Left lung (tissue), 10 donors: ENCODE results near the gene UNC93A. TPM values are rescaled to one million over a fixed set of nuclear protein-coding genes. Genes with fewer than 3 reads are reported as not detected.
A peak's percentile ranks its signal among the peaks of the same experiment; 100 is the strongest.

Experiments used
- ATAC-seq: fragments of 200-7000 bp; cut with Tn5 transposase; one replicate; pipeline ENCODE4 v1.9.1; 2020; ENCODE audit warnings: moderate library complexity
- DNase-seq, 4 donors: peaks; one replicate each; pipeline ENCODE4 v3.0.0-alpha.2; 2013 to 2020
- H3K27ac ChIP-seq, 2 donors: fragments of 200-600 bp; sonication (generic) in 1 of 2; one replicate each; pipeline versions ENCODE4 v1.5.0 to v1.8.0; 2020 to 2021
- H3K27me3 ChIP-seq, 2 donors: fragments of 200-600 bp; sonication (generic) in 1 of 2; one replicate each; pipeline versions ENCODE4 v1.5.0 to v1.8.0; 2020 to 2021
- H3K36me3 ChIP-seq, 2 donors: fragments of 200-600 bp; sonication (generic) in 1 of 2; one replicate each; pipeline versions ENCODE4 v1.5.0 to v1.8.0; 2020 to 2021
- H3K4me1 ChIP-seq, 2 donors: fragments of 200-600 bp; one replicate each; pipeline ENCODE4 v1.8.0; 2021
- H3K4me3 ChIP-seq, 2 donors: fragments of 200-600 bp; sonication (generic) in 1 of 2; one replicate each; pipeline versions ENCODE4 v1.5.0 to v1.8.0; 2020 to 2021; ENCODE audit warnings: mild to moderate bottlenecking in 1 of 2
- H3K9me3 ChIP-seq, 2 donors: fragments of 200-600 bp; sonication (generic) in 1 of 2; one replicate each; pipeline versions ENCODE4 v1.5.0 to v1.8.0; 2020 to 2021
- intact Hi-C, 2 donors: fragments of 100-400 bp; cut with DNase I; formaldehyde crosslinking; loops; one replicate each; pipeline versions ENCODE4 v1.11.2 to v1.14.2; 2022
- polyA plus RNA-seq, 6 donors: library from polyadenylated mRNA; unstranded; fragments of 120-200 nt; gene quantifications; one replicate each; pipeline ENCODE4 v1.2.1, GENCODE V29; 2013; ENCODE audit not compliant: insufficient read length in 6 of 6
- total RNA-seq, 2 donors: library from RNA; stranded (reverse); fragmentation: NEBNext Ultra II Directional; extraction: Animal tissue kit (Norgen Biotek cat#: 25700); gene quantifications; one replicate each; pipeline ENCODE4 v1.2.1, GENCODE V29; 2021
- TF ChIP-seq, protein P1 (sequence below), 2 donors: fragments of 200-600 bp; sonication (generic) in 1 of 2; IDR thresholded peaks; one replicate each; pipeline versions ENCODE4 v1.5.0 to v1.8.0; 2021; ENCODE audit warnings: antibody characterized with exemption in 2 of 2
- donor health status: DM: no; HTN: yes; CAD: no.
- donor health status: DM: no; HTN: no; CAD: no.

The UNC93A gene
- total and polyA plus RNA-seq, 8 donors, result 0.21 TPM; not detected in 7

DNA sequence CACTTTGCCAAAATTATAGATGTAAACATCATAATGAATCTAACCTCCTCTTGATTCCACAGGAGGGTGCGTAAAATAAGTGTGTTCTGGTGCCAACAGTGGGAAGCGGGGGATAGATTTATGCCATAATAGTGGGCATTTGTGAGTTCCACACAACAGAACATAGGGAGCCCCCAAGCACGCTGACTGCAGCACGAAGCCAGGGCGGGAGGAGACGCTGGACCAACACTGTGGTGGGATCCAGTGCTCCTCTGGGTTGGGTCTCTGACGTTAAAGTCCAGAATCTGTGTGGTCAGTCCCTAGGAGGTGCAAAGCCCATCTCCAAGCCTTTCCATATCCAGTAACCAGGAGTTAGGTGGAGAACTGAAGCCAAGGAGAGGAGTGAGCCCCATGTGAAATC is 32.0 kb downstream of the UNC93A start:
- Histone ChIP-seq H3K27ac (no peak overlapping the region), H3K4me1 (no peaks in the 10 kb centered on the region), H3K27me3 (no peaks in the 10 kb centered on the region), H3K4me3 (no peak overlapping the region), H3K9me3 (no peaks in the 10 kb centered on the region), H3K36me3 (no peaks in the 10 kb centered on the region)
- DNase-seq (peak in 1 of 4 donors; percentile 49), ATAC-seq (no peak)
- intact Hi-C loops, result no loop called here
- TF ChIP-seq, protein P1, sequence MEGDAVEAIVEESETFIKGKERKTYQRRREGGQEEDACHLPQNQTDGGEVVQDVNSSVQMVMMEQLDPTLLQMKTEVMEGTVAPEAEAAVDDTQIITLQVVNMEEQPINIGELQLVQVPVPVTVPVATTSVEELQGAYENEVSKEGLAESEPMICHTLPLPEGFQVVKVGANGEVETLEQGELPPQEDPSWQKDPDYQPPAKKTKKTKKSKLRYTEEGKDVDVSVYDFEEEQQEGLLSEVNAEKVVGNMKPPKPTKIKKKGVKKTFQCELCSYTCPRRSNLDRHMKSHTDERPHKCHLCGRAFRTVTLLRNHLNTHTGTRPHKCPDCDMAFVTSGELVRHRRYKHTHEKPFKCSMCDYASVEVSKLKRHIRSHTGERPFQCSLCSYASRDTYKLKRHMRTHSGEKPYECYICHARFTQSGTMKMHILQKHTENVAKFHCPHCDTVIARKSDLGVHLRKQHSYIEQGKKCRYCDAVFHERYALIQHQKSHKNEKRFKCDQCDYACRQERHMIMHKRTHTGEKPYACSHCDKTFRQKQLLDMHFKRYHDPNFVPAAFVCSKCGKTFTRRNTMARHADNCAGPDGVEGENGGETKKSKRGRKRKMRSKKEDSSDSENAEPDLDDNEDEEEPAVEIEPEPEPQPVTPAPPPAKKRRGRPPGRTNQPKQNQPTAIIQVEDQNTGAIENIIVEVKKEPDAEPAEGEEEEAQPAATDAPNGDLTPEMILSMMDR (IDR thresholded peaks at IDR 0.05), result no peak

- intact Hi-C loops, result no loop called here
Measured at GRCh38 chr6:167324111-167324510, 33.0 kb downstream of the UNC93A start.

DNA sequence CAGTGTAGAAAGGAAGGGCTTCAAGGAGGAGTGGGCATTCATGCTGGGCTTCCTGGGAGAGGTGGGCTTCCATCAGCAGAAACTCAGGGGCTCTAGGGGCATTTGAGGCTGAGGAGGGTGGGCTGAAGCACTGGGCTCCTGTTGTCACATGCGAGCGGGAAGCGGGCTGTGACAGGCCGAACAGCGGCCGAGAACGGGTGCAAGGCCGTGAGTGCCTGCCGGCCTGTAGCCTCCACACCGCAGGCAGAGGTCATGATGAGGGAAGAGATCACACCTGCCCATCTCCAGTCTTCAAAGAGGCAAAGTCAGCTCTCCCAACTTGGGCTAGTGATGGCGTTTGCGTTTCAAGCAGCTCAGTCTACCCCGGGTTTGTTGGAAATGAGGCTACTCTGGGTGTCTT is 34.7 kb downstream of the UNC93A start:
- Histone ChIP-seq H3K4me1 (no peaks in the 10 kb centered on the region), H3K36me3 (no peaks in the 10 kb centered on the region), H3K9me3 (no peaks in the 10 kb centered on the region), H3K27me3 (no peaks in the 10 kb centered on the region), H3K27ac (no peak overlapping the region), H3K4me3 (no peak overlapping the region)
- intact Hi-C loops, result no loop called here
- no peak for ATAC-seq
- peak in 1 of 4 donors; percentile 46 for DNase-seq
- TF ChIP-seq, protein P1 (IDR thresholded peaks at IDR 0.05), result no peak

More at GRCh38 chr6:167324111-167324510, 33.0 kb downstream of the UNC93A start:
- Histone ChIP-seq H3K36me3 (no peaks in the 10 kb centered on the region), H3K9me3 (no peaks in the 10 kb centered on the region), H3K4me1 (no peaks in the 10 kb centered on the region), H3K27me3 (no peaks in the 10 kb centered on the region), H3K27ac (no peak overlapping the region), H3K4me3 (no peak overlapping the region)
- ATAC-seq (no peak), DNase-seq (peak in 1 of 4 donors; percentile 47)
- TF ChIP-seq, protein P1 (IDR thresholded peaks at IDR 0.05), result no peak

GRCh38 chr6:167327391-167327790 is 36.3 kb downstream of the UNC93A start:
- H3K27ac ChIP-seq, result no peak overlapping the region
- DNase-seq (no peak), ATAC-seq (no peak)
- H3K27me3 ChIP-seq, result no peaks in the 10 kb centered on the region
- H3K4me1 ChIP-seq, result no peaks in the 10 kb centered on the region
- TF ChIP-seq, protein P1 (IDR thresholded peaks at IDR 0.05), result no peak
- H3K4me3 ChIP-seq, result no peak overlapping the region
- no peaks in the 10 kb centered on the region for H3K36me3 ChIP-seq
- intact Hi-C loops, result no loop called here
- H3K9me3 ChIP-seq, result no peaks in the 10 kb centered on the region

DNA sequence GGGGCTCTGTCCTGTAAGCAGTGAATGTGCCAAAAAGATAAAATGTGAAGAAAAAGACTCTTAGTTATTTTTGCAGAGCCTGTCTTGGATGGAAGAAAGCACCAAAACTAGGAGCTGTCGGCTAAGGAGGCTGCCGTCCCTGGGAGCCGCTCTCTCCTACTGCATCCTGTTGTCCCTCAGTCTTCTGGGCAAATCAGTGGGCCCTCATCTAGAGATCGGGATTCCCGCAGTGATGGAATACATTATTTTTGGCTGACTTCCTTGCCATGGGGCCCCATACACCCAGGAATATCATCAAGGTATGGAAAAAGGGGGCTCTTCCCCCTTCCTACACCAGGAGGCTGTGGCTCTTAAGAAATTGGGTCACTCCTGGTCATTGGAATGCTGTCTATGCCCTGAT is 37.0 kb downstream of the UNC93A start:
- intact Hi-C loops, result no loop called here
- TF ChIP-seq, protein P1 (IDR thresholded peaks at IDR 0.05), result no peak
- Histone ChIP-seq H3K9me3 (no peaks in the 10 kb centered on the region), H3K4me3 (no peak overlapping the region), H3K4me1 (no peaks in the 10 kb centered on the region), H3K27ac (no peak overlapping the region), H3K36me3 (no peaks in the 10 kb centered on the region), H3K27me3 (no peaks in the 10 kb centered on the region)
- ATAC-seq, result no peak
- DNase-seq, result no peak
